ENCODE measurements around the gene P2RY6.
A peak's percentile ranks its signal among the peaks of the same experiment; 100 is the strongest.

P2RY6 gene

GRCh38 chr11:73324116-73324515, 52.0 kb downstream of the P2RY6 start:
- Mint-ChIP-seq H3K4me3 (no peak overlapping the region), H3K4me1 (ENCODE audit: low read depth) (peaks cover 2% of the 10 kb centered on the region), H3K27me3 (ENCODE audit: low read depth) (peaks cover 4% of the 10 kb centered on the region), H3K27ac (no peak overlapping the region), H3K9me3 (no peaks in the 10 kb centered on the region), H3K36me3 (ENCODE audit: low read depth) (no peaks in the 10 kb centered on the region)
- DNase-seq (ENCODE audit: low spot score) = no peak

GRCh38 chr11:73324665-73325035, 52.5 kb downstream of the P2RY6 start:
- peaks cover 4% of the 10 kb centered on the region for H3K27me3 Mint-ChIP-seq (ENCODE audit: low read depth)
- DNase-seq (ENCODE audit: low spot score) = no peak
- no peaks in the 10 kb centered on the region for H3K9me3 Mint-ChIP-seq
- no peaks in the 10 kb centered on the region for H3K36me3 Mint-ChIP-seq (ENCODE audit: low read depth)
- H3K4me1 Mint-ChIP-seq (ENCODE audit: low read depth) = peaks cover 2% of the 10 kb centered on the region
- no peak overlapping the region for H3K27ac Mint-ChIP-seq
- no peak overlapping the region for H3K4me3 Mint-ChIP-seq

DNA sequence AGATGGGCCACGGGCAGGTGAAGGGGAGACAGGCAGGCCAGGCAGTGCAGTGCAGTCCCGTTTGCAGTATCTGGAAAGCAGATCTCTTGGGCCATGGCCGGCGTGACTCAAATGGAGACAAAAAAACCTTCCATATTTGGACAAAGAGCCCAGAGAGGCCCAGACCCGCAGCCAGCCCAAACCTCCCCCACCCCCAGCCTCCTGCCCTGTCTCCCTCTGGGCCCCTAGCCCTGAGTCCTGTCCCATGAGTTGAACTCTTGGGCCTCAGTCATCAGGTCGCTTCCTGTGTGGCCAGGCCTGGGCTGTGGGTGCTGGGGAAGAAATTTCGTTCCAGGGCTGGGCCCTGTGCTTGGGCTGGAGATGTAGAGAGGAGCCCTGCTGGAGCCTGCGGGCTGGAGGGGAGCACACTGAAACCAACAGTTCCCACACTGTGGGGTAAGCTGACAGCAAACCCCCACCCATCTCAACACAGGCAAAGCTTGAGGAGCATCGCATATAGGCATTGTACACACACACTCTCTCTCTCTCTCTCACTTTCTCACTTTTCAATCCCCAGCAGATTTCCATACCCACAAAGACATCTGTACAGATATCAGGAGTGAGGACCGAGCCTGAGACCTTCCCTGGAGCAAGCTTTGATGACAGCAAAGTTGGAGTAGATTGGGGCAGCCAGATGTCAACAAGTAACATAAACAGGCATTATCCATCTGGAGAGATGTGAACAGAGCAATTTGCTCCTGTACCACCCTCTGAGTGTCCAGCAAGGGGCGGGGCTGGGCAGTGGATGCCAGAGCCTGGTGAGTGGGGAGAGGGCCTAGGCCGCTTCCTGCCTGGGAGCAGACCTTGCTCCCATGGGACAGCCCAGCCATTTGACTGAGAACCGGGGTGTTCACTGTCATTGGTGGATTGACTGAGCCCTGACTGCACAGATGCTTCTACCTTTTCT, 53.2 kb downstream of the P2RY6 start:
- H3K36me3 Mint-ChIP-seq (ENCODE audit: low read depth) = no peaks in the 10 kb centered on the region
- no peak overlapping the region for H3K27ac Mint-ChIP-seq
- H3K4me3 Mint-ChIP-seq = no peak overlapping the region
- DNase-seq (ENCODE audit: low spot score) = no peak
- H3K4me1 Mint-ChIP-seq (ENCODE audit: low read depth) = peaks cover 2% of the 10 kb centered on the region
- H3K27me3 Mint-ChIP-seq (ENCODE audit: low read depth) = peaks cover 4% of the 10 kb centered on the region
- no peaks in the 10 kb centered on the region for H3K9me3 Mint-ChIP-seq

DNA sequence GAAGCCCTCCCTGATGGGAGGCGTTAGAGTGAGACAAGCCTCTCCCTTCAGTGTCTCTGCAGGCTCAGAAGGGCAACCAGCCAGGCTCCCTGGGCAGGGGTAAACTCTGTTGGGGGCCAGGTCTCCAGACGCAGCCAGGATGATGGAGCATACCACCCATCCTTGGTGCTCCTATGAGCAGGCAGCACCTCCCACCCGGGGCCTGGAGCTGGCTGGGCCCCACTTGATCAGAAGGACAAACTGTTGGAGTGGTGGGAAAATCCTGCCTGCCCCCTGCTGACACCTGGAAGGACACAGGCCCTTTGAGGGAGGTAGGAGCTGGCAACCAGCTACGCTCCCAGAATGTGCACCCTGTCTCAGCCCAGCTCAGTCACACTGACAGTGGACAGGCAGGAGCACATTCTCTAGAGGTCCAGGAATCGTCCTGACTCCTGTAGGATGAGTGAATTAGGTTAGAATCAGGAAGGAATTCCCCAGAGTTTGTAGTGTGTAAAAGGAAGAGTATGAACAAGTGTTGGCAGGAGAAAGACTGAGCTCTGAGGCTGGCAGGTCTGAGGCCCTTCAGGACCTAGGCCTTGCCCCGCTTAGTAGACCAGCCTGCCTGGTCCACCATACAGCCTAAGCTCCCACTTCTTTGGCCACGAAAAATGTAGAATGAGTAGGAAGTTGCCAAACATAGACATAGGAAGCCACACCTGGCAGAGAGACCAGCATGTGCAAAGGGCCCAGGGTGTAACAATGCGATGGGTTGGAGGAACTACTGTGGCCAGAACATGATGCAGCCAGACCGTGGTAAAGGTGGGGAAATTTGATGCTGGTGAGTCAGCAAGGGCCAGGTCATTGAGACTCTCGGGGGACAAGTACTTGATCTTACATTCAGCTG, 55.0 kb downstream of the P2RY6 start:
- no peaks in the 10 kb centered on the region for H3K36me3 Mint-ChIP-seq (ENCODE audit: low read depth)
- DNase-seq (ENCODE audit: low spot score) = no peak
- H3K27me3 Mint-ChIP-seq (ENCODE audit: low read depth) = peaks cover 2% of the 10 kb centered on the region

DNA sequence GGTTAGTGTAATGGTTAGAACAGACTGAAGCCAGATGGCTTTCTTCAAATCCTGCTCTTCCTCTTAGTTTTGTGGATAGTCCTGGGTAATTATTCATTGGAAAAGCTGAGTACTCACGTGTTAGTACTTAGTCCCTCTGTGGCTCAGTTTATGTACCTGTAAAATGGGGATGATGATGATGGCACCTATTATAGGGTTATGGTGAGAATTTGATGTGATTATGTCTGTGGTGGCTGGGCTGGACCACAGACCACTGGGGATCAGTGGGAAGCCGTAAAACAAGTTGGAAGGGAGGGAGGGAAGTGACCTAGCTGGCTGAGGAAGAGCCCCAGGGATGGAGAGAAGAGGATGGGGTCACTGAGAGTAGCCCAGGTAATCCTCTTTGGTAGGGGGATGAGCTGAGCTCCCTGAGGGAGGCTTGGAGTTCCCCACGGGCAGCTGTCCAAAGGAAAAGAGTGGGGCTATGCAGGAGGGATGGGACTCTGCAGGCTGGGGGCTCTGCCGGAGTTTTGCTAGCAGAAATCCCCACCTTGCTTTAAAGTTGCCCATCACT, 55.8 kb downstream of the P2RY6 start:
- DNase-seq (ENCODE audit: low spot score) = no peak
- Mint-ChIP-seq H3K36me3 (ENCODE audit: low read depth) (no peaks in the 10 kb centered on the region), H3K27me3 (ENCODE audit: low read depth) (peaks cover 2% of the 10 kb centered on the region), H3K9me3 (no peaks in the 10 kb centered on the region), H3K4me3 (no peak overlapping the region), H3K27ac (no peak overlapping the region), H3K4me1 (ENCODE audit: low read depth) (no peaks in the 10 kb centered on the region)

More for the DNA sequence above, 55.0 kb downstream of the P2RY6 start:
- Mint-ChIP-seq H3K9me3 (no peaks in the 10 kb centered on the region), H3K27ac (no peak overlapping the region), H3K4me3 (no peak overlapping the region), H3K4me1 (ENCODE audit: low read depth) (no peaks in the 10 kb centered on the region)

- Mint-ChIP-seq H3K4me3 (no peak overlapping the region), H3K36me3 (ENCODE audit: low read depth) (no peaks in the 10 kb centered on the region), H3K9me3 (no peaks in the 10 kb centered on the region), H3K4me1 (ENCODE audit: low read depth) (no peaks in the 10 kb centered on the region), H3K27me3 (ENCODE audit: low read depth) (peaks cover 7% of the 10 kb centered on the region), H3K27ac (no peak overlapping the region)
- no peak for DNase-seq (ENCODE audit: low spot score)
Observed at GRCh38 chr11:73330569-73331093, 58.5 kb downstream of the P2RY6 start.

DNA sequence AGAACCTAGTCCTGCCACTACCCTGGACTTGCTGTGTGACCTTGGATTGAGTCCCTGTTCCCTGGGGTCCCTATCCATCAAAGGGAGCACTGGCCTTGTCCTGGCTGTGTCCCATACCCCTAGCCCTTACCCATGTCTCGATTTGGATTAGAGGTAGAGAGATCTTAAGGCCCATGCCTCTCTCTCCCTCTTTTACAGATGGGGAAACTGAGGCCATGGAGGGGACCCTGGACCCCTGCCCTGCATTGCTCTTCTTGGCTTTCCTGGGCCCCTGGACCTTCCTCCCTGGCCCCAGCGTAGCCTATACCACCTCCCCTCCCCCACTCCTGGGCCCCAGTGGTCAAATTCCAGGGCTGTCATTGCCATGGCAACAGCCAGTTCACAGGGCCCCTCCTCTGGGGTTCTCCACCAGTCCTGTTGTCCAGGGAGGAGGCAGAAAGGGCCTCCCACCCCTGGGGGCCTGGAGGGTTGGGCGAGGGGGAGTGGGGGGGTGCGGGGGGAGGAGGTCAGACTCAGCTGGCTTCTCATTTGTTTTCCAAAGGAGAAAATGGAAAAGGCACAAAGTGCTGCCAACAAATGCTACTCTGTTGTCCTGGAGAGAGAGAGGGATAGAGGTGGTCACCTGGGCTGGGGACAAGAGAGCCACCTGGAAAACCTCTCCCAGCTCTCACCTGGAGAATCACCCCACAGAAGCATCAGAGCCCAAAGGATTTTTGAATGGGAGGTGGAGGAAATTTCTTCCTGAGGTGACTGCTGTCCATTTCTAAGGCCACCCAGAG, 59.2 kb downstream of the P2RY6 start:
- Mint-ChIP-seq H3K4me1 (ENCODE audit: low read depth) (no peaks in the 10 kb centered on the region), H3K36me3 (ENCODE audit: low read depth) (no peaks in the 10 kb centered on the region), H3K27ac (no peak overlapping the region), H3K27me3 (ENCODE audit: low read depth) (peaks cover 8% of the 10 kb centered on the region), H3K9me3 (no peaks in the 10 kb centered on the region), H3K4me3 (no peak overlapping the region)
- no peak for DNase-seq (ENCODE audit: low spot score)

DNA sequence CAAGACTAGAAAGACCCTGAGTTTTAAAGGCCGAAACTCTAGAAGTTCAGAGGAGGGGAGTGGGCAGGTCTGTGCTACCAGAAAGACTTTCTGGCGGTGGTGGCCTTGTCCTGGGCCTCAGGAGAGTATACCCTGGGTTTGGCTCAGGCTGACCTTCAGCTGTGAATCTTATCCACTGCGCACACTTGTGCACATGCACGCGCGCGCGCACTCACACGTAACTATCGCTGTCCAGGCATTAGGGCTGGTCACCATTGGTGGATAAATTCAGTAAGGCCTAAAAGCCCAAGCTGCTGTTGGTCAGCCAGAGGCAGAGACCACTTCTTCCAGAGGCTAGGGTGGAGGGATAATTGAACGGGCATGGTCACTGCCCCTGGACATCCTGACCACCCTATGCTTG, 61.0 kb downstream of the P2RY6 start:
- no peaks in the 10 kb centered on the region for H3K9me3 Mint-ChIP-seq
- no peak for DNase-seq (ENCODE audit: low spot score)
- no peaks in the 10 kb centered on the region for H3K4me1 Mint-ChIP-seq (ENCODE audit: low read depth)
- peaks cover 8% of the 10 kb centered on the region for H3K27me3 Mint-ChIP-seq (ENCODE audit: low read depth)
- H3K36me3 Mint-ChIP-seq (ENCODE audit: low read depth) = no peaks in the 10 kb centered on the region
- no peak overlapping the region for H3K4me3 Mint-ChIP-seq
- H3K27ac Mint-ChIP-seq = no peak overlapping the region

DNA sequence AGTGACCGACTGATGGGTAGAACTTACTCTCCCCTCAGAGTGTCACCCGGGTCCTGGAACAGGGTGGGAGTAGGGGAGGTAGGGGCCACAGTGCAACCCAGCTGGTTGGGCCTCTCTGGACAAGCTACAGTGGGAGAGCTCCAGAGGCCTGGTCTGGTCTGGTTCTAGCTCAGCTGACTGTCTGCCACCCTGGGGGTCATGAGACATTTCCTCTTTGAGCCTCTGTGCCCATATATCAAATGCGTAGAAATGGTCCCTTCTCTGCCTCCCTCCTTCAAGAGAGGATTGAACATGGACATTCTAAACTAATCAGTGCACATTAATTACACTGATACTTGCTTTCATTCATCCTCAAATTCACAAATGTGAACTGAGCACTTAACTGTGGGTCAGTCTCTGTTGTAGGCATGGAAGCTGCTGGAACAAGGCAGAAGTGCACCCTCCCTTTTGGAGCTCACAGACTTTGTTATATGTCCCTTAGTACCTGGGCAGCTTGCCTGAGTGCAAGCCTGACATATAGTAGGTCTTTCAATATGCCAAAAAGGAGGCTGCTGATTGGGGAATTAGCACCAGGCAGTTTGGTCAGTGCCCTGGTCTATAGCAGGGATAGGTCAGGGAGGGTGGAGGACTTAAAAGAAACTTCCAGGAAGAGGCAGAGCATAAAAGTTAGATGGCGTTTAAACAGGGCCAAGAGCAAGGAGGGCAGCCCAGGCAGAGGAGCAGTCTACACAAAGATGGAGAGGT, 61.7 kb downstream of the P2RY6 start:
- Mint-ChIP-seq H3K4me3 (no peak overlapping the region), H3K27me3 (ENCODE audit: low read depth) (peaks cover 6% of the 10 kb centered on the region), H3K36me3 (ENCODE audit: low read depth) (no peaks in the 10 kb centered on the region), H3K9me3 (no peaks in the 10 kb centered on the region), H3K27ac (no peak overlapping the region), H3K4me1 (ENCODE audit: low read depth) (no peaks in the 10 kb centered on the region)
- no peak for DNase-seq (ENCODE audit: low spot score)

- Mint-ChIP-seq H3K36me3 (ENCODE audit: low read depth) (no peaks in the 10 kb centered on the region), H3K4me3 (no peak overlapping the region), H3K27ac (no peak overlapping the region), H3K27me3 (ENCODE audit: low read depth) (peaks cover 6% of the 10 kb centered on the region), H3K4me1 (ENCODE audit: low read depth) (no peaks in the 10 kb centered on the region), H3K9me3 (no peaks in the 10 kb centered on the region)
- DNase-seq (ENCODE audit: low spot score) = no peak
Observed at GRCh38 chr11:73334384-73335203, 62.5 kb downstream of the P2RY6 start.

DNA sequence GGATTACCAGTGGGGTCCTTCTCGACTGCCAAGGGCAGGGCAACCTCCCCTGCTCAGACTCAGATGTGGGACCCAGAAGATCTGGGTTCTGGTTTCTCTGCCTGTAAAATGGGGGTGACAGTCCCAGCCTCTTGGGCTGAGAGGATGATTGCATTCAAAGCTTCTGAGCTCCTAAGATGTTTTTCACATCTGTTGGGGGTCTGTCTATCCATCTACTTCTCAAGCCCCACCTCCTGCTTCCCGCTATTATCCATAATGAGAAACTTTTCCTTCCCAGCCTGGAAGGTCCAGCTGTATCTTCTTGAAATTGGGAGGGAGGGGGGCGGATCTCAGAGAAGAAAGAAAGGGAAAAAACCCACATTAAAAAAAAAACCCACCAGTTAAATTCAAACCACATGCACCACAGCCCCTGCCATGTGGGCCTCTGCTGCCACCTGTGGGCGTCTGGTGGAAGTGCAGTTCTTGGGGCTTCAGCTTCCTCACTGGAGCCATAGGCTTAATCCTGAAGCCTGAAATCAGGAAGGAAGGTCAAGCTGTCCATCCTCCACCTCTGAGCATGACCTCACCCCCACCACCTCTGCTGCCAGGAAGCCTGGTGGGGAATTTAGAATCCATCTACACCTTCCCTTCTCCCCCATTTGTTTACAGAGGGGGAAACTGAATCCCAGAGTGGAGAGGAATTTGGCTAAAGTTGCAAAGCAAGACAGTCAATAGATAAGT, 63.2 kb downstream of the P2RY6 start:
- H3K27me3 Mint-ChIP-seq (ENCODE audit: low read depth) = peaks cover 6% of the 10 kb centered on the region
- no peaks in the 10 kb centered on the region for H3K4me1 Mint-ChIP-seq (ENCODE audit: low read depth)
- no peak overlapping the region for H3K27ac Mint-ChIP-seq
- no peaks in the 10 kb centered on the region for H3K9me3 Mint-ChIP-seq
- no peaks in the 10 kb centered on the region for H3K36me3 Mint-ChIP-seq (ENCODE audit: low read depth)
- DNase-seq (ENCODE audit: low spot score) = peak; percentile 60
- H3K4me3 Mint-ChIP-seq = no peak overlapping the region

- no peak overlapping the region for H3K4me3 Mint-ChIP-seq
- H3K27ac Mint-ChIP-seq = no peak overlapping the region
- H3K36me3 Mint-ChIP-seq (ENCODE audit: low read depth) = no peaks in the 10 kb centered on the region
- H3K9me3 Mint-ChIP-seq = no peaks in the 10 kb centered on the region
- H3K4me1 Mint-ChIP-seq (ENCODE audit: low read depth) = no peaks in the 10 kb centered on the region
- DNase-seq (ENCODE audit: low spot score) = no peak
- peaks cover 6% of the 10 kb centered on the region for H3K27me3 Mint-ChIP-seq (ENCODE audit: low read depth)
Observed at GRCh38 chr11:73337846-73338245, 65.7 kb downstream of the P2RY6 start.
